Testis (tissue), 2 donors: ENCODE measurements around the gene RNF113B.

ENCODE experiments used
- CTCF ChIP-seq, 3 experiments: fragments of 450-650 bp in 2 of 3; fragments of 200-600 bp in 1 of 3; sonication (generic) in 1 of 3; IDR thresholded peaks; one replicate each; pipeline ENCODE4 v1.5.1; 2016 to 2019; ENCODE audit warnings: antibody characterized with exemption in 3 of 3, mild to moderate bottlenecking in 2 of 3, moderate library complexity in 1 of 3
- POLR2A ChIP-seq: fragments of 450-650 bp; IDR thresholded peaks from one replicate; pipeline ENCODE4 v1.6.1; 2017; ENCODE audit warnings: antibody characterized with exemption, mild to moderate bottlenecking, moderate library complexity

- TF ChIP-seq CTCF (IDR thresholded peaks at IDR 0.05), result no peak
- no peak for TF ChIP-seq POLR2A
Measured at GRCh38 chr13:98141509-98142379, 35.3 kb downstream of the RNF113B start.
